K562 (cell line): ENCODE measurements around the gene C16orf96. TPM values are rescaled to one million over a fixed set of nuclear protein-coding genes. Genes with fewer than 3 reads are reported as not detected.
A peak's percentile ranks its signal among the peaks of the same experiment; 100 is the strongest.

Source experiments
- ATF3 ChIP-seq, 2 experiments: fragments of 450-650 bp in 1 of 2; sonication (generic) in 1 of 2; formaldehyde crosslinking in 1 of 2; IDR thresholded peaks in 1 of 2; conservative IDR thresholded peaks in 1 of 2; 2 replicates each; pipeline versions ENCODE4 v1.6.1 to v1.8.1; 2016 to 2023; ENCODE audit warnings: mild to moderate bottlenecking in 2 of 2, moderate library complexity in 2 of 2, inconsistent platforms in 1 of 2, missing genetic modification reagents in 1 of 2
- CHAMP1 ChIP-seq: fragments of 450-650 bp; IDR thresholded peaks from 2 replicates; pipeline ENCODE4 v1.6.1; 2016; ENCODE audit warnings: mild to moderate bottlenecking
- EHMT2 ChIP-seq: fragments of 450-650 bp; IDR thresholded peaks from 2 replicates; pipeline ENCODE4 v1.6.1; 2018; ENCODE audit warnings: antibody characterized with exemption
- GATAD2B ChIP-seq: fragments of 450-650 bp; IDR thresholded peaks from 2 replicates; pipeline ENCODE4 v1.6.1; 2017; ENCODE audit warnings: mild to moderate bottlenecking, borderline replicate concordance
- KLF16 ChIP-seq: IDR thresholded peaks from 2 replicates; pipeline ENCODE4 v1.6.1; 2016; ENCODE audit warnings: antibody characterized with exemption
- MTA1 ChIP-seq: fragments of 450-650 bp; IDR thresholded peaks from 2 replicates; pipeline ENCODE4 v1.6.1; 2017; ENCODE audit warnings: borderline replicate concordance
- POLR2A ChIP-seq: fragments of 450-650 bp; conservative IDR thresholded peaks from 2 replicates; pipeline ENCODE4 v1.6.1; 2016
- PRMT5 ChIP-seq: sonication (generic); formaldehyde crosslinking; IDR thresholded peaks from 2 replicates; pipeline ENCODE4 v1.5.0; 2020; ENCODE audit warnings: missing genetic modification reagents
- SREBF1 ChIP-seq: fragments of 150-350 bp; IDR thresholded peaks from 2 replicates; pipeline ENCODE4 v1.6.1; 2014; ENCODE audit warnings: antibody characterized with exemption, low read depth, low read length, borderline replicate concordance
- ZNF512 ChIP-seq: IDR thresholded peaks from 2 replicates; pipeline ENCODE4 v1.6.1; 2016; ENCODE audit warnings: missing genetic modification characterization, missing compliant biosample characterization
- polyA plus RNA-seq, 8 experiments: library from polyadenylated mRNA; depleted of rRNA in 4 of 8; stranded (reverse) in 5 of 8; unstranded in 3 of 8; fragments of >200 nt; fragmentation: Nextera tagmentation in 2 of 8; fragmentation: Illumina TruSeq in 1 of 8; extraction: Ambion mirVana in 2 of 8; extraction: Trizol in 1 of 8; gene quantifications; 2 replicates each; pipeline versions ENCODE4 v1.2.1 to v1.2.3, GENCODE V29; 2011 to 2014; ENCODE audit warnings: inconsistent platforms in 1 of 8, missing spikeins in 1 of 8
- total RNA-seq, 7 experiments: library from RNA; depleted of rRNA in 6 of 7; stranded (reverse); fragments of >200 nt in 6 of 7; fragmentation: Illumina TruSeq in 2 of 7; extraction: Trizol in 2 of 7; gene quantifications; 2 replicates each; pipeline versions ENCODE4 v1.2.1 to v1.2.3, GENCODE V29; 2011 to 2021; ENCODE audit warnings: low replicate concordance in 1 of 7
- TF ChIP-seq, protein P1 (sequence below), 2 experiments: IDR thresholded peaks in 1 of 2; conservative IDR thresholded peaks in 1 of 2; 2 replicates each; pipeline ENCODE4 v1.6.1; 2016; ENCODE audit warnings: low read depth in 2 of 2, mild to moderate bottlenecking in 1 of 2, missing compliant biosample characterization in 1 of 2, missing genetic modification characterization in 1 of 2, moderate library complexity in 1 of 2
- TF ChIP-seq, protein P2 (sequence below): fragments of 450-650 bp; conservative IDR thresholded peaks from 2 replicates; pipeline ENCODE4 v1.6.1; 2016; ENCODE audit warnings: missing genetic modification characterization, low read depth, mild to moderate bottlenecking, missing compliant biosample characterization, moderate library complexity
- TF ChIP-seq, protein P3 (sequence below): fragments of 150-350 bp; conservative IDR thresholded peaks from 2 replicates; pipeline ENCODE4 v1.6.1; 2014; ENCODE audit warnings: low read length

C16orf96 gene
- total and polyA plus RNA-seq, 9 of the 15 experiments (the other 6 are each of a cell fraction or from before 2014, with no cell fraction given) = not detected

GRCh38 chr16:4624015-4624826 is 68.1 kb downstream of the C16orf96 start, which contains the start of gene MGRN1 (continued):
- peak; percentile 85 for TF ChIP-seq SREBF1
- TF ChIP-seq POLR2A = no peak
- peak; percentile 69; the same call in 1 of the 2 replicates for TF ChIP-seq KLF16
- TF ChIP-seq, protein P1, sequence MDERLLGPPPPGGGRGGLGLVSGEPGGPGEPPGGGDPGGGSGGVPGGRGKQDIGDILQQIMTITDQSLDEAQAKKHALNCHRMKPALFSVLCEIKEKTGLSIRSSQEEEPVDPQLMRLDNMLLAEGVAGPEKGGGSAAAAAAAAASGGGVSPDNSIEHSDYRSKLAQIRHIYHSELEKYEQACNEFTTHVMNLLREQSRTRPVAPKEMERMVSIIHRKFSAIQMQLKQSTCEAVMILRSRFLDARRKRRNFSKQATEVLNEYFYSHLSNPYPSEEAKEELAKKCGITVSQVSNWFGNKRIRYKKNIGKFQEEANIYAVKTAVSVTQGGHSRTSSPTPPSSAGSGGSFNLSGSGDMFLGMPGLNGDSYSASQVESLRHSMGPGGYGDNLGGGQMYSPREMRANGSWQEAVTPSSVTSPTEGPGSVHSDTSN (CRISPR knock-in tag; IDR thresholded peaks at IDR 0.05; ENCODE audit: low read depth) = no peak
- TF ChIP-seq, protein P1 (tag; conservative IDR thresholded peaks at IDR 0.05; ENCODE audit: low read depth) = 0 out of 2 replicates have a peak, but pooled peaks have one; percentile 28
- TF ChIP-seq, protein P2, sequence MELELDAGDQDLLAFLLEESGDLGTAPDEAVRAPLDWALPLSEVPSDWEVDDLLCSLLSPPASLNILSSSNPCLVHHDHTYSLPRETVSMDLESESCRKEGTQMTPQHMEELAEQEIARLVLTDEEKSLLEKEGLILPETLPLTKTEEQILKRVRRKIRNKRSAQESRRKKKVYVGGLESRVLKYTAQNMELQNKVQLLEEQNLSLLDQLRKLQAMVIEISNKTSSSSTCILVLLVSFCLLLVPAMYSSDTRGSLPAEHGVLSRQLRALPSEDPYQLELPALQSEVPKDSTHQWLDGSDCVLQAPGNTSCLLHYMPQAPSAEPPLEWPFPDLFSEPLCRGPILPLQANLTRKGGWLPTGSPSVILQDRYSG = no peak; the same call in 1 of the 2 replicates
- TF ChIP-seq GATAD2B = 0 out of 2 replicates have a peak, but pooled peaks have one; percentile 6
- no peak for TF ChIP-seq ZNF512 (tag)
- no peak for TF ChIP-seq EHMT2
- TF ChIP-seq ATF3 (IDR thresholded peaks at IDR 0.05) = peak; percentile 26; the same call in 1 of the 2 replicates
- 0 out of 2 replicates have a peak, but pooled peaks have one; percentile 34 for TF ChIP-seq ATF3 (CRISPR knock-in tag; conservative IDR thresholded peaks at IDR 0.05)
- no peak for TF ChIP-seq CHAMP1
- TF ChIP-seq MTA1 = peak; percentile 44; the same call in 1 of the 2 replicates
- no peak for TF ChIP-seq PRMT5 (CRISPR knock-in tag)
- TF ChIP-seq, protein P3, sequence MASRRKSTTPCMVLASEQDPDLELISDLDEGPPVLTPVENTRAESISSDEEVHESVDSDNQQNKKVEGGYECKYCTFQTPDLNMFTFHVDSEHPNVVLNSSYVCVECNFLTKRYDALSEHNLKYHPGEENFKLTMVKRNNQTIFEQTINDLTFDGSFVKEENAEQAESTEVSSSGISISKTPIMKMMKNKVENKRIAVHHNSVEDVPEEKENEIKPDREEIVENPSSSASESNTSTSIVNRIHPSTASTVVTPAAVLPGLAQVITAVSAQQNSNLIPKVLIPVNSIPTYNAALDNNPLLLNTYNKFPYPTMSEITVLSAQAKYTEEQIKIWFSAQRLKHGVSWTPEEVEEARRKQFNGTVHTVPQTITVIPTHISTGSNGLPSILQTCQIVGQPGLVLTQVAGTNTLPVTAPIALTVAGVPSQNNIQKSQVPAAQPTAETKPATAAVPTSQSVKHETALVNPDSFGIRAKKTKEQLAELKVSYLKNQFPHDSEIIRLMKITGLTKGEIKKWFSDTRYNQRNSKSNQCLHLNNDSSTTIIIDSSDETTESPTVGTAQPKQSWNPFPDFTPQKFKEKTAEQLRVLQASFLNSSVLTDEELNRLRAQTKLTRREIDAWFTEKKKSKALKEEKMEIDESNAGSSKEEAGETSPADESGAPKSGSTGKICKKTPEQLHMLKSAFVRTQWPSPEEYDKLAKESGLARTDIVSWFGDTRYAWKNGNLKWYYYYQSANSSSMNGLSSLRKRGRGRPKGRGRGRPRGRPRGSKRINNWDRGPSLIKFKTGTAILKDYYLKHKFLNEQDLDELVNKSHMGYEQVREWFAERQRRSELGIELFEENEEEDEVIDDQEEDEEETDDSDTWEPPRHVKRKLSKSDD = no peak
